NCI-H2081 treated with DMSO at 0.1 percent for 48 hours (cell line): ENCODE data around the gene PLSCR4.

ENCODE experiments used
- DNase-seq: peaks from one replicate; lab custom pipeline; 2025; lab: John Stamatoyannopoulos, UW

PLSCR4 gene

DNA sequence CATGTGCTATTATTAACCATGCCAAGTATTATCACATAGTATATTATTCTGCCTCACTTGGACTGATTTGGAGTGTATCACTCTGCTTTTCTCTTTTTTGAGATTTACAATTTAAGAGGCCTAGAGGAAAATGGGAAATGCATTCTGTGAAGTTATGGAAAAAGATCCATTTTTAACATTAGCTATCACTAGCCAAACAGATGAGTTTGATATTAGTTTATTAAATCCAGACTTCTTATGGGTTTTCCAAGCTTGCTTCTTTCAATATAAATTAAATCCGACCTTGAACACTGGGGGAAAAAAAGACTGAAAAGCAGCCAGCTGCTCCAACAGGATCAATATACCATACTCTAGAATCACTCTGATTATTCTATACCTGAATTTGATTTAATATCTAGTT, 59.9 kb downstream of the PLSCR4 start:
- no peak for DNase-seq

DNA sequence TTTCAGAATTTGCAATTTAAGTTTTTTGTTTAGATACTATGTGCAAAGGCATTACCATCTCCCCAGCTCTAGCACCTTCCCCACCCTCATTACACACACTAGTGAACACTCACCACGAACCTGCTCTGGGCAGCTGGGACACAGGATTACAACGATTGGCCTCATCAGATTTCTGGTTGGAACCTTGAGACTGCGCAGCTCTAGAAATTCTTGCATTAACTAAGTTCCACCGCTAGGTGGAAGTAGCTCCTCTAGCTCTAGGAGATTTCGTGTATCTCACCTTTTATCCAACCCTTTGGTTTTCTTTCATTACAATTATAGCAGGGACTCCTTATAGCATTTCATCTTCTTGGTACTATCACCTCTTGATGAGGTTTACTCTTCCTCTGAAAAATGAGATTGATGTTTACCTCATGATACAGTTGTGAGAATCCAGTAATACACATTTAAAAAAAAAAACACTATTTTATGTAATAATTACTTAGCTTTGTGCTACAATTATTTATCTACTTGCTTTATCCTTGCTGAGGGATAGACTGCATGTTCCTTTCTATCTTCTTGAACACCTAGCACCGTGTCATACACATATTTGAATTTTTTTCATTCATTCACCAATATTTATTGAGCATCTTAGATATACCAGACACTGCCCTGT, 61.3 kb downstream of the PLSCR4 start:
- DNase-seq: peak; percentile 82

DNA sequence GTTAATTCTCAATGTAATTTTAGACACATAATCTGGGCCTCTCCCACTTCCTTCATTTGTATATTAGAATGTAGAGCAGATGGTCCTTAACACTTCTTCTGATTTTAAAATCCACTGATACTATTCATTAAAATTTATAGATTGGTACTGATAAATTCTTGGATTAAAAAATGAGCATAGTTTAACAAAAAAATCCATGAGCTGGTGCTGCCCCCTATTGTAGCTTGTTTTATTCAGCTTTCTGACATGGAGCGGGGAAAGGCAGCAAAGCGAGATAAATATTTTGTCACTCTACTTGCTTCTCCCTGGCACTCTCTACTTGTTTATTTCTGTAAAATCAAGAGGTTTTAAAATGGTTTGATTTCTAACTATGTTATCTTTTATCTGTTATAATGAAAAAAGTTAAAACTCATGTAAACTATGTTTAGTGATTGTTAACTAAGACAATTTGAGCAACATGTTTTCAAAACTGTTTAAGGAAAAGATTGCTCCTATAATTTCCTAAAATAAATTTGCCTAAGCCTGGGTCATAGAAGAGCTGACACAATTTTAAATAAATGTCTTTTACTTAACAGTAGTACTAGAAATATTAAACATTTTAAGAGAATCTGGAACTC, 63.5 kb downstream of the PLSCR4 start:
- DNase-seq: no peak

DNA sequence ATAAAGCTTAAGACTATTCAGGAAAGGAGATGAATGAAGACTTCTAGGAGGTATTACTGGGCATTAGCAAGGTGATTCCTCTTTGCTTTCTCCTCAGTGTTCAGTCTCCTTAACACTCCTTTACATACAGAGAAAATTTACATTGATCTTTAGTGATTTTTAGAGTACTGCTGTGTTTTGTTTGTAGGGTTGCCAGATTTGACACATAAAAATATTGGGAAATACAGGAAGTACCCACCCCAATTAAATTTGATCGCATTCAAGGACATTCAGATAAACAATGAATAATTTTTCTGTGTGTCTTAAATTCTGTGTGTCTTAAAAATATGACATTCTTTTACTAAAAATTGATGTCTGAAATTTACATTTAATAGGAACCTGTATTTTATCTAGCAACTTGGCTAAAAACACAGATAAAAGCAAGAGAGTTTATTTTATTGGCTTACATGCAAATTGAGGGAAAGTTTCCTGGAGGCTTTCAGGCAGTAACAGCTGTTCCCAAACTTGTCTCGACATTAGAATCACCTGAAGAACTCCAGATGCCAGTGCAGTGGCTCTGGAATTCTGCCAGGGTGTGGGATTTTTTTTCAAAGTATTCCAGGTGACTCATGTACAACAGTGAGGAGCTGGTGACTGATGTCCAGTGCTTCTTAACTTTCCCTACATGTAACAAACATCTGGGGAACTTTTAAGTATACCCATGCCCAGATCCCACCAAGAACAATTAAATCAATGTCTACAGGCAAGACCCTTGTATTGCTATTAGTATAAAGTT, 66.5 kb downstream of the PLSCR4 start:
- no peak for DNase-seq

DNA sequence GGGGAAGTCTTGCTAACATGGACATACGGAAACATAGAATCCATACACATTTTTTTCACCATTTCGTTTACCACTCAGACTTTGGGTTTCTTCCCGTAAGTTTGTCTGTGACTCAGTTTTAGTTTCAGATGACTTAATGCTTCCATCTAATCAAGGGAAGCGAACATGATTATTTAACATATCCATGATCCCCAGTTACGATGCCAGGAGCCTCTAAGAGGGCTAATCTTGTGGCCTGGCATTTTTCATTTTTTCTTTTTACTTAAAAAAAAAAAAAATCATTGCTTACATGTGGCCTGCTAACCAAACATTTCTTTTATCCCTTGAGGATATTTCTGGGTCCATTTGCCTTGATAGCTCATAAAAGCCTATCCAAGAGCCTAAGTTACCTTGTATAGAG, 69.7 kb downstream of the PLSCR4 start:
- DNase-seq: no peak

DNA sequence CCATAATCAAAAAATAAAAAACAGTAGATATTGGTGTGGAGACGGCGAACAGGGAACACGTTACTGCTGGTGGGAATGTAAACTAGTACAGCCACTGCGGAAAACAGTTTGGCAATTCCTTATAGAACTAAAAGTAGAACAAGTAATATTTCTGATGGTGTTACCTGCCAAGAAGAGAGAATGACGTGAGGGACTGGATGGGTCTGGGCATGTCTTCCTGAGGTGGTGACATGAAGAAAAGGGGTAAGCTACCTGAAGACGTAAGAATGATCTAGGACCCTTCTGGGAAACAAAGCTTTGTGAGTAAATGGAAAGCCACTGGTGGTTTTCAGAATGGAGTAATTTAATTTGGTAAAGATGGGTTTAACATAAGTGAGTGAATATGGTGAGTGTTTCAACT, 70.5 kb downstream of the PLSCR4 start:
- no peak for DNase-seq

DNA sequence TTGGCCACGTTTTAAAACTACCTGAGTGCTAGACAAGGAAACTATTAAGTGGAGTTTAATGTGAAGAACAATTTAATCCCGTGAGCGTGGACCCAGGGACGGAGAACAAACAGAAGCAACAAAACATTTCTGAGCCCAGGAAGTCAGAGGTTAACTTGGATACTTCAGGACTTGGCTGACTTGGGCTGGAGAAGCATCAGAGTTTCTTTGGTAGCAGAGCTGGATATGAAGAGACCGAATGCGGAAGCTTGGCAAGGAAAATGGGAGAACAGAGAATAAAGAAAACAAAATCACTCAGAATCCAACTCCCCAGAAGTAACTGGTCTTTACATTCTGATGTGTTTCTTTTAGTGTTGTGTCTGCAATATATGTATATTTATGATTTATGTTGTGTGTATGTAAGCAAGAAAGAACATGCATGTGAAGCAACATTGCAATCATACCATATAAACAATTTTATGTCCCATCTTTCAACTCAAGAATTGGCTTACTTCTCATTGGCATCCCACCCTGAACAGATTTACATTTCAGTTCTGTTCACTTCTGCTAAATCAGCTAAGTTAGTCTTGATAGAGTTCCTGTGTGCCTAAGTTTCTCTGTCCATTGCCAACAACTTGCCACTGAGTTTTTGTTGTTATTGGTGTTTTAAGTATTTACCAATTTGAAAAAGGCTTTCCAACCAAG, 72.8 kb downstream of the PLSCR4 start:
- no peak for DNase-seq

DNA sequence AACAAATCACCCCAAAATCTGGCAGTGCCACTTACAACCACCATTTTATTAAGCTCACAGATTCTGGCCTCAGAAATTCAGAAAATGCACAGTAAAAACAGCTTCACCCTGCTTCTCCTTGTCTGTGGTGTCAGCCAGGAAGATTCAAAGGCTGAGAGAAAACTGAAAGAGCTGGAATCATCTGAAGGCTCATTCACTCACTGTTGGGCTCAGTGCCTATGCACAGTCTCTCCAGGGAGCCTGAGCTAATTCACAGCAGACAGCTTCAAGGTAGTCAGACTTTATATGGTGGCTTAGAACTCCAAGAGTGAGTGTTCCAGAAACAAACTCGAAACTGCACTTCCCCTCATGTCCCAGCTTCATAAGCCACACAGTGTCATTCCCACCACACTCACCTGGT, 73.4 kb downstream of the PLSCR4 start:
- no peak for DNase-seq

DNA sequence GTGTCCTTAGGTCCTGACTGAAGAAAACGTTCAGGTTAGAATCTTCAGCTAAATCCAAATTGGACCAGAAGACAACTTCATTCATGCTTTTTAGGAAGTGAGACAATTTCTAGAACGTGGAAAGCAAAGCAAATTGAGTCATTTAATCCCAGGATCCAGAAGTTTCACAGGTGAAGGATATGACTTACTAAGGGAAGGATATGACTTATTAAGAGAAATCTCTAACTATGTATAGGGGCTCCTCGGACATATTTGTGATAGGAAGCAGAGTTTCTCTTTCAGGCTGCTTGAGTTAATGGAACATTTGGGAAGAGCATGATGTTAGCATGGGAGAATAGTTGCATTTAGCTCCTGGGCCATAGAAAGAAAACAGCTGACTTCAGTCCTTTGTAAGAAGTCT, 73.8 kb downstream of the PLSCR4 start:
- DNase-seq: no peak

DNA sequence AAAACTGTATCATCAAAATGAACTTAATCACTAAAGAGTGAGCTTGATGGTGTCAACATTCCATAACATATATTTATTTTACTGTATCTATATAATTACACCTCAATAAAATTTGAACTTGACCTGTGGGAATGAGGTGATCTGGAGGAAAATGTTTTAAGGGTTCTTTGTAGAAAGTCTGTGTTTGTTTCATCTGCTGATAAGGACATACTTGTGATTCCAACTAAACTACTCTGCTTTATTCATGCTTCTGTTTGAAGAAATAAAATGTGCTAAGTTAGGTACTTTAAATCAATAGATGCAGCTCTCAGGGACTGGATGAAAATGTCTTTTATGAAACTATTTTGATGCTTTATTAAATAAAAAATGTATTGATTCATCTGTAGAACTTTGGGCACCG, 78.3 kb downstream of the PLSCR4 start:
- DNase-seq: no peak

DNA sequence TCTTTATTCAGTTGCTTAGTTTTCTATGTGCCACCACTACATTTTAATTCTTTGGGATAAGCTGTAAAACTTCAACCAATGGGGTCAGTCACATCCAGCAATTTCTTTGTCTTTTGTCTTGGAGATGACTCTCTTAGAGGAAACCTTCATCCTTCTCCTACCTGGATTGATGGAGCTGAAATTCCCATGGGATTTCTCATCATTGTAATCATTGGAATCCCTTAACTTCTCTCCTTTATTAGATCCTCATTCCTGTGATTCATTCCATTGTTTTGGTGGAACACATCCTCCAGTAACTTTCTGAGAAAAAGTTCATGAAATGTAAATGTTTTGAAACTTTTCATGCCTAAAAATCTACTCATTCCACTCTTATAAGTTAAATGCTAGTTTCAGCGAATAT, 80.3 kb downstream of the PLSCR4 start:
- DNase-seq: no peak

DNA sequence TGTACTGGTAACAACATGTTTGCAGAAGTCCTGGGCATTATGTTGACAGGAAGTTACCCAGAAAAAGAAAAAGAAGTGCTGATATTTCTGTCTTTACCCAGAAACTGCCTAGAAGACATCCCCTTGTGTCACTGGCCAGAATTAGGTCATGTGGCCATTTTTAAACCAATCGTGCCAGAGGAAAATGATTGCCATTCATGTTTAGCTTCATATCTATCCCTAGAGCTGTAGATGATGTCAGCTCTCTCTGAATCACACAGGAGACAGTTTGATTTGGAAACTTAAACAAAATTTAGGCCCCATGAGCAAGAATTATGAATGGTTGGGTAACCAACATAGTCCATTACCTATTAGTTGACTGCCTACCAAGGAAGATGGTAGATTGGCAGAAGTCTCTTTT, 81.0 kb downstream of the PLSCR4 start:
- DNase-seq: no peak

DNA sequence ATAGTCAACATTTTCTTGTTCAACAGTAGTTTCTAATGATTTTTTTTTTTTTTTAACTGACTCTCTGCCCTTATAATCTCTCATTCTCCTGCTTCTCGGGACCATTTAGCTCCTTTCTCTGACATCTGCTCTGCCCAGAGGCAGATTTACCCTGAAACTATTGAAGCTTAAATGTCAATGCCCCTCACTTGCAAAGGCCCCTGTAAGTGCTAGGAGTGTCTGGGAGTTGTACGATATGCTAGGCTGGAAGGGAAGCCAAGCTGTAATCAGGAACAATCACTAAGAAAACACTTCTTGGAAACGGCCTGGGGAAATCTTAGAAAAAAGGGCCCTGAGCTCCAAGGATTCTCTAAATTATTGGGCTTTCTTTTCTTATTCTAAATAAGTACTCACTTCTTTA, 84.1 kb downstream of the PLSCR4 start:
- DNase-seq: no peak

DNA sequence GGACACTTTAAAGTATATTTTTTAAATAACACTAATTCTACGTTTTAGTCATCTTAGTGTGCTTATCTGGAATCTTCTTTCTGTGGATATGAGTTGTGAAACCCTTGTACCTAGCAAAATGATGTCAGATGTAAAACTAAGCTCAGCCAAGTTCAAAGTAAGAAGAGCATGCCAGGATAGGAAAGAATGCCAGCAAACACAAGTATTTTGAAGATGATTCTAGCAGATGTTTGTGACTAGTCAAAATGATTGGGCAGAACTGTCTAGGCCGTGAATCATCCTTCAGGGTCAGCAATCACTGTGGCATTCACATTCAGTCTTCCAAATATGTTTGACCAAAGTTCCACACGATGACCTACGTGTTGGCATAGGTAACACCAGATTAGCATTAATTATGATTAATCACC, 84.5 kb downstream of the PLSCR4 start:
- no peak for DNase-seq

DNA sequence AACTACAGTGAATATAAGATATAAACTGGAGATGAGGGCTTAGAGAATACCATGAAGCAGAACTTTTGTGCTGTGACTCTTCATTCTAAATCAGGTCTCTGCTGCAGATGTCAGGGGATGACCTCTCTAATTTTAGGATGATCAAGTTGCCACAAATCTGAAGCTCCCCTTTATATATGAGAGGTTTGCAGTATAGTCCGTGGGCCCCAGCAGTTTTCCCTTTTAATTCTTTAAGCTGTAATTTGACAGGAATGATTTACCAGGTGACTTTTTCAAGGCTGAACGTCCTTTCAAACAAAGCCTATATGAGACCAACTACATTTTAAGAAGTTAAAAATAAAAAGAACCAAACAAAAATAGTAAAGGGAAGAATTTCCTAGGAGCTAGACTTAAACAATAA, 85.0 kb downstream of the PLSCR4 start:
- DNase-seq: no peak

DNA sequence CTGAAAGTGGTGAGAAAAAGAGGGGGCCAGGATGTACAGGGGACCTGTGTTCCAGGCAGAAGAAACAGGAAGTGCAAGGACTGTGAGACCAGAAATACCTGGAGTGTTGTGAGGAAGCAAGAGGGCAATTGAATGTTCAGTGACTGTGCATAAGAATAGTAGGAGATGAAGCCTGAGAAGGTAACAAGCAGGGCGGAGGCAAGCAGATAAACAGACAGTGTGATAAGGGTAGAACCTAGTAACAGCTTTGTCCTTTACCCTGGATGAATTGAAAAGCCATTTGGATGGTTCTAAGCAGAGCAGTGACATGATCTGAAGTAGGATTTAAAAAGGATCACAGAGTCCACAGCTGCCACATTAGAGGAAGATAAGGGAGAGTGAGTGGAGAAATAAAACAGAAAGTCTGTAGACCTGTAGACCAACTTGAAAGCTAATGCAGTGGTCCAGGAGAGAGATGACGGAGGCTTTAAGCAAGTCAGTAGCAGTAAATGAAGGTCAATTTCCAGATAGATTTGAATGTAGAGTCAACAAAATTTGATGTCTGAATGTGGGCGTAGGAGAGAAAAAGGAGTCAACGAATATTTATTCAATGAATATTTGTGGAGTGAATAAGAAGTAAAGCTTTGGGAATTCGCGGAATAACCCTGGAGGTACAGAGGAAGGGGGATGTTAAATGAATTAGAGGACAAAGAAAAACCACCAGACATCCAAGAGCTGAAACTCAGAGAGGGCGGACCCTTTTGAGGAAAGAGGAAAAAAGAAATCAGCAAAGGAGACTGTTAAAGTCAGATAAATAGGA, 85.7 kb downstream of the PLSCR4 start:
- DNase-seq: no peak

DNA sequence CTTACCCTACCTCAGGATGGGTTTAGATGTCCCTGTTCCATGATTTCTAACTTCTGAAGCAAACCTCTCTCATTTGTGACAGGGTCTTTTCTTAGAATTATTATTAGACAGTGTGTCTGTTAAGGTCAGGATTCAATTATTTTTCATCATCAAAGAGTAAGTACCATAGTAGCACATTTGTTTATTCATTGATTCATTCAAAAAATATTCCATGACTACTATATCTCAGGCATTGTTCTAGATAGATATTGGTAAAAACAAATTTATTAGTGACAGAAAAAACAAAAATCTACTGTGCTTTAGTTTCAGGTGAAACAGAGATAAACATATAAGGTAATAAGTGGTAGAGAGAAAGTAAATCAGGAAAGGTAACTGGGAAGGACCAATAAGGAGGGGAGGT, 86.4 kb downstream of the PLSCR4 start:
- DNase-seq: no peak

DNA sequence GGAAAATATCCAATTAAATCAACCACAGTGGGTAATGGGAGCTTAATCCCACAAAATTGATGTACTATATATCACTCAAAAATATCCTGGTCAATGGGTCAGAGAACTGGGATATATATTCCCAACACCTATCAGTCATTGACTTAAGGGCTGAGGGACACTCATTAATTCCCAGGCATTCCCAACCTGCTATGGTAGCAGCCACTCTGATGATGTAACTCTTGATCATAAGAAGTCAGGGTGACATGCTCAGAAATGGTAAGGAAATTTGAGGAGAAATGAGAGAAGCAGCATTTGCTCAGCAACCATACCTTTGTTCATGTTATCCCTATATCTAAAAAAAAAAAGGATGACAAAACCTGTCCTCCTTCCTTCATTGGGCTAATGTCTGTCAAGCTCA, 86.8 kb downstream of the PLSCR4 start:
- DNase-seq: no peak

DNA sequence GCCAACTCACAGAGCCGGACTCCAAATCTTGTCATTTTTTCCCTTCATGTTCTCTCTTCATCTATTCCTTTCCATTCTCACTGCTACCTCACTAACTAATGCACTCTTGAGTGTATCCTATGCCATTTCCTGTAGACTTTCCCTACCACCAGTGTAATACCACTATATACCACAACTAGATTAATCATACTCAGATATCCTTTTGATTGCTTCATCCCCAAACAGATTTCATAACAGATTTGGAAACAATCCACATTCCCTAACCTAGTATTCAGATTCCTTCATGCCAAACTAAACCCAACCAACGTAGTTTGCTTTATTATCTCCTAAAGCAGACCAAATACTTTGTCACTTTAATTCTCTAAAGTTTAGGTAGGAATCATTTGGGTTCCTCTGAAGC, 87.3 kb downstream of the PLSCR4 start:
- DNase-seq: no peak

DNA sequence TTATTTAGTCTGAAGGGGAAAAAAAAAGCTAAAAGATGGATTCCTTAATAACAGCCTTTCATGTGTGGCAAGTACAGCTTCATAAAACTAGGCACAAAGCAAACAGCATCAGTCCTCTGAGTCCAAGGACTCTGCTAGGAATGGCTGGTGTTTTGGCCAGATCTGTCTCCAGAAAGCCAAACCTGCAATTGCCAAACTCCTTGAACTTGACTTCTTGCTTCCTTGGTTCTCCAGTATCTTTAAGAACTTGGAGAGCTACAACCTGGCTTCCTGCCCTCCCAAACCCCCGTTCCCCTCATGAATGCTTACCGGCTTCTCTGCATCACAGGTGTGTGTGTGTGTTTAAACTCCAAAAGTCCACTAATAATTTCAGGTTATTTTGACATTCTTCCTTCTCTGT, 88.3 kb downstream of the PLSCR4 start:
- no peak for DNase-seq

DNA sequence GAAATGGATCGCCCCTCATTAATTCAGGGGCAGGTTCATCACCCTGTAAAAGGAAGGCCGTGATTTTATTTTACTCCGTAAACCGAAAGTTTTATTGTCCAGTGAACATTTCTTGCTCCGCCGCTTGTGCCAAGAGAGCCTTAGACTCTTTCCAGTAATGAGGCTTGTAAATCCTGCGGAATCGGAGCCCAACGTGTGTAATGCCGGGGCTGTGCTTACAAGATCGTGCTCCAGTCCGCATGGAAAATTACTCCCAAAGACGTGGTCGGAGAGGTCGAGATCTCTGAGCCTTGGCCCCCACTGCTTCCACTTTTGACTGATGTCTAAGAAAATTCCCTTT, 89.3 kb downstream of the PLSCR4 start:
- no peak for DNase-seq

DNA sequence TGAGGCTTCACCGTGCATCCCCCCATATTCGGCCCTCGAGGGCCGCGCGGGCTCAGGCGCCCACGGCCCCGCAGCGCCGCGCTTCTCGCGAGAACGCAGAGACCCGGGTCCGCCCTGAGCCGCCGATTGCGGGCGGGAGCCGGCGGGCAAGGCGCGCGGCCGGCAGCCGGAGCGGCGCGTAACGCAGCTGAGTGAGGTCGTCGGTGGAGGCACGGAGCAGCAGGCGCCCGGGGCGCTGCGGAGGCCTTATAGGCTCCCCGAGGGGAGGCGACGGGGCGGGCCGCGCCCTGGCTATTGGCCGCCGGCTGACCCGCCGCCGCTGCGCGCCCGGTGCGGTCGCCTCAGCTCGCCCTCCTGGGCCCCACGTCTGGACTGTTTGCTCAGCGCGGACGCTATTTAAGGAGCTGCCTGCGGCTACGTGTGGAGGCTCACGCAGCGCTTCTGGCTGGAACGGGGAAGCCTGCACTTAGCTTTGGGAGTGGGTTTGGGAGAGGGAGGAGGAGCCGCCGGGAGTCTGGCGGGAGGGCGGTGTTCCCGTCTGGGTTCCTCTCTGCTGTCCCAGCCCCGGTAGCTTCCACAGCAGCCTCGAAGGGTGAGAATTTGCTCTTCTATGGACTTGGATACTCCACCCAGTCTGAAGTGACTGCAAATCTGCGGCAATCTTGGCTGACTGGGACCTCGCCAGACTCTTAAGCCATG, 89.8 kb downstream of the PLSCR4 start, which contains the start of gene PLOD2:
TSS of gene PLOD2 (minus strand) at position 221 of the 699 bp plus-strand sequence. CDS start at position 26, 195 bp downstream.
- no peak for DNase-seq
